Measurements from ENCODE around the gene GPC6. TPM values are rescaled to one million over a fixed set of nuclear protein-coding genes. Genes with fewer than 3 reads are reported as not detected.

The GPC6 gene
- polyA plus RNA-seq, 1 of the 3 experiments (the other 2 are of a cell fraction), result 6.7 TPM

GRCh38 chr13:93220073-93220472 is 6.5 kb upstream of the GPC6 start:
- 59% methylated on average over 3 of the region's 3 CpGs for WGBS (ENCODE audit: low lambda C conversion rate)
- Histone ChIP-seq H3K4me1 (ENCODE audit: control insufficient read depth in 1 of 2, insufficient read depth in 2 of 2, low read depth in 1 of 2, low read length in 1 of 2) (peaks cover 0 to 16% of the 10 kb centered on the region in 2 experiments; a peak in 3 of 4 replicates), H2AFZ (ENCODE audit: low read depth) (no peak overlapping the region), H3K79me2 (ENCODE audit: insufficient read depth) (no peaks in the 10 kb centered on the region), H4K20me1 (ENCODE audit: insufficient read depth) (no peaks in the 10 kb centered on the region), H3K27me3 (ENCODE audit: insufficient read depth) (no peaks in the 10 kb centered on the region), H3K9me2 (no peaks in the 10 kb centered on the region), H3K36me3 (replicated peaks in 1 of 2; ENCODE audit: control insufficient read depth in 1 of 2, insufficient read depth in 2 of 2, low read length in 1 of 2) (no peaks in the 10 kb centered on the region), H3K9me3 (no peaks in the 10 kb centered on the region), H3K27ac (ENCODE audit: low read depth in 2 of 2, low read length in 1 of 2) (no peak overlapping the region), H3K4me3 (ENCODE audit: low read depth in 2 of 2, low read length in 1 of 2) (no peak overlapping the region), H3F3A (replicated peaks; ENCODE audit: insufficient read depth) (peaks cover 3% of the 10 kb centered on the region), H3K4me2 (no peak overlapping the region), H3K9ac (no peak overlapping the region)
- POLR2A ChIA-PET, result no interaction called here
- CTCF ChIA-PET, result interaction anchor here (0.9 to 1.0 kb wide), 2 partner anchors 1045 to 1397 kb away, joined by 3 read pairs; no protein-coding TSS in a partner anchor
- no peak for TF ChIP-seq PBX3 (IDR thresholded peaks at IDR 0.05)
- TF ChIP-seq JUND (IDR thresholded peaks at IDR 0.05), result no peak
- TF ChIP-seq ELF1 (IDR thresholded peaks at IDR 0.05), result no peak
- TF ChIP-seq REST (IDR thresholded peaks at IDR 0.05; ENCODE audit: low read depth, low read length), result no peak
- TF ChIP-seq RFX5 (IDR thresholded peaks at IDR 0.05; ENCODE audit: low read length), result no peak
- no peak for TF ChIP-seq GATA2 (CRISPR knock-in tag; IDR thresholded peaks at IDR 0.05)
- no peak for TF ChIP-seq MEF2A (IDR thresholded peaks at IDR 0.05; ENCODE audit: borderline replicate concordance, low read depth)
- no peak for TF ChIP-seq CHD2 (IDR thresholded peaks at IDR 0.05; ENCODE audit: low read length, partially characterized antibody)
- no peak for TF ChIP-seq TCF12 (IDR thresholded peaks at IDR 0.05)
- TF ChIP-seq RCOR1 (IDR thresholded peaks at IDR 0.05; ENCODE audit: low read length), result no peak
- TF ChIP-seq EZH2phosphoT487 (IDR thresholded peaks at IDR 0.05; ENCODE audit: borderline replicate concordance, low read depth), result no peak
- DNase-seq, result no peak

GRCh38 chr13:93222976-93223375 is 3.6 kb upstream of the GPC6 start:
- Histone ChIP-seq H3F3A (replicated peaks; ENCODE audit: insufficient read depth) (peaks cover 8% of the 10 kb centered on the region), H3K27ac (ENCODE audit: low read depth in 2 of 2, low read length in 1 of 2) (no peak overlapping the region), H3K4me2 (no peak overlapping the region), H2AFZ (ENCODE audit: low read depth) (no peak overlapping the region), H3K4me3 (ENCODE audit: low read depth in 2 of 2, low read length in 1 of 2) (no peak overlapping the region), H4K20me1 (ENCODE audit: insufficient read depth) (no peaks in the 10 kb centered on the region), H3K9ac (no peak overlapping the region), H3K4me1 (ENCODE audit: control insufficient read depth in 1 of 2, insufficient read depth in 2 of 2, low read depth in 1 of 2, low read length in 1 of 2) (peaks cover 1 to 3% of the 10 kb centered on the region in 2 experiments; a peak in 3 of 4 replicates), H3K79me2 (ENCODE audit: insufficient read depth) (no peaks in the 10 kb centered on the region), H3K9me3 (no peaks in the 10 kb centered on the region), H3K27me3 (ENCODE audit: insufficient read depth) (no peaks in the 10 kb centered on the region), H3K9me2 (no peaks in the 10 kb centered on the region), H3K36me3 (replicated peaks in 1 of 2; ENCODE audit: control insufficient read depth in 1 of 2, insufficient read depth in 2 of 2, low read length in 1 of 2) (no peaks in the 10 kb centered on the region)
- no peak for DNase-seq
- 76% methylated on average over 4 of the region's 4 CpGs for WGBS (ENCODE audit: low lambda C conversion rate)
- ChIA-PET POLR2A (no interaction called here), CTCF (no interaction called here)
- TF ChIP-seq USF2 (IDR thresholded peaks at IDR 0.05; ENCODE audit: borderline replicate concordance, low read depth, low read length), result no peak
- TF ChIP-seq ZBTB33 (IDR thresholded peaks at IDR 0.05; ENCODE audit: borderline replicate concordance, low read depth), result no peak
- no peak for TF ChIP-seq CTCF (IDR thresholded peaks at IDR 0.05)
- no peak for TF ChIP-seq IRF3 (IDR thresholded peaks at IDR 0.05; ENCODE audit: low read depth, low read length)
- no peak for TF ChIP-seq MEF2A (IDR thresholded peaks at IDR 0.05; ENCODE audit: borderline replicate concordance, low read depth)
- no peak for TF ChIP-seq TEAD4 (IDR thresholded peaks at IDR 0.05; ENCODE audit: borderline replicate concordance, insufficient read depth)
